Pancreas (tissue), 10 donors: Measurements from ENCODE around the gene TUBB4B. TPM values are rescaled to one million over a fixed set of nuclear protein-coding genes. Genes with fewer than 3 reads are reported as not detected.
A peak's percentile ranks its signal among the peaks of the same experiment; 100 is the strongest.
"Not testable (repeated sequence)": the region's sequence is repeated elsewhere in the genome, so short reads cannot be mapped to it uniquely, and the experiment has no call there.

Experiments used
- ATAC-seq, 4 donors: fragments of 200-7000 bp; cut with Tn5 transposase; one replicate each; pipeline versions ENCODE4 v1.8.0 to v1.9.1; 2020; ENCODE audit warnings: mild to moderate bottlenecking in 4 of 4, moderate library complexity in 4 of 4
- DNase-seq, 6 donors: peaks; one replicate each; pipeline ENCODE4 v3.0.0-alpha.2; 2020
- FAIRE-seq: peaks from 2 replicates; lab custom pipeline; 2012; peaks lifted over from hg19 to GRCh38; lab: Jason Lieb, UNC
- H3K27ac ChIP-seq, 4 donors: fragments of 200-600 bp; sonication (generic); 1 replicate in 3 of 4; 2 replicates in 1 of 4; pipeline versions ENCODE4 v1.5.0 to v1.8.0; 2020
- H3K27me3 ChIP-seq, 4 donors: fragments of 200-600 bp; one replicate each; pipeline ENCODE4 v1.8.0; 2021
- H3K36me3 ChIP-seq, 3 donors: fragments of 200-600 bp; sonication (generic) in 1 of 3; one replicate each; pipeline versions ENCODE4 v1.5.0 to v1.8.0; 2020 to 2021
- H3K4me1 ChIP-seq, 3 donors: fragments of 200-600 bp; one replicate each; pipeline ENCODE4 v1.8.0; 2021
- H3K4me3 ChIP-seq, 4 donors: fragments of 200-600 bp; sonication (generic) in 2 of 4; one replicate each; pipeline versions ENCODE4 v1.5.0 to v1.8.0; 2020 to 2021
- H3K9me3 ChIP-seq, 4 donors: fragments of 200-600 bp; one replicate each; pipeline ENCODE4 v1.8.0; 2021
- WGBS, 2 donors: extraction: QIAGEN DNeasy Blood & Tissue Kit; methylation state at CpG; one replicate each; pipeline ENCODE4 v1.1.7; 2013; 5-methylcytosine and 5-hydroxymethylcytosine counted together
- intact Hi-C, 3 donors: fragments of 100-400 bp; cut with DNase I; formaldehyde crosslinking; loops; one replicate each; pipeline versions ENCODE4 v1.11.1 to v1.14.2; 2022
- polyA plus RNA-seq, 2 donors: library from polyadenylated mRNA; stranded (reverse); fragments of 200-250 nt; gene quantifications; one replicate each; pipeline ENCODE4 v1.2.3, GENCODE V29; 2013
- total RNA-seq, 6 donors: library from RNA; stranded (reverse); fragmentation: NEBNext Ultra II Directional in 4 of 6; extraction: Animal tissue kit (Norgen Biotek cat#: 25700) in 4 of 6; gene quantifications; one replicate each; pipeline versions ENCODE4 v1.2.1 to v1.2.4, GENCODE V29; 2021 to 2023
- TF ChIP-seq, protein P1 (sequence below), 4 donors: fragments of 200-600 bp; sonication (generic) in 3 of 4; IDR thresholded peaks; one replicate each; pipeline versions ENCODE4 v1.5.0 to v1.8.0; 2021; ENCODE audit warnings: antibody characterized with exemption in 4 of 4
- donor health status: healthy with polysubstance abuse.
- donor health status: DM: no; HTN: no; CAD: no; lungs with moderate emphysema.
- donor health status: DM: no; HTN: no; CAD: no.
- donor health status: control.
- donor health status: control.
- donor health status: Bipolar disorder and iron deficiency.
- donor health status: DM: yes; HTN: yes; CAD: no.
- donor health status: DM: no; HTN: no; CAD: no.
- donor health status: DM: no; HTN: no; CAD: no.
- donor health status: DM: yes; HTN: yes; CAD: no.

The TUBB4B gene
- total and polyA plus RNA-seq, 8 donors, result 40.9 to 143 (median 72.8) TPM

DNA sequence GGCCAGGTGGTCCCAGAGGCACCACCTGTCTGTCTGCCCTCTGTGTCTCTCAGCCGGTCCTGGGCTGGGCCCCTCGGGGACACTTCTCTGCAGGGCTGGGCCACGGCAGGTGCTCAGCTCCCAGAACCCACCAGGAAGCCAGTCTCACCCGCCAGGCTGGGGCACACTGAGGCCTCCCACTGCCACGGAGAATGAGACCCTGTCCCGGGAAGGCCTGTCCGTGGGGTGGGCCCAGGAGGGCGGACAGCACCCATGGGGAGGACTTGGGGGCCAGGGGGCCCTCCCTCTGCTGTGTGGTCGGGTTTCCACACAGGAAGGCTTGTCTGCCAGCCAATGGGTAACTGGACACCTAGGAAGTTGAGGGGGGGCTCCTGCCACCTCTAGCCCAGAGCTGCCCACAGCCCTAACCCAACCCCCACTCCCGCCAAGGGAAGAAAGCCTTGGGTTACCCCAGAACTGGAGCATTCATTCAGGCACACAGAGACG lies 4.1 kb upstream of the TUBB4B start:
- H3K27ac ChIP-seq, result no peak overlapping the region
- WGBS, 2 donors, result 29 to 34% methylated on average over 11 of the region's 11 CpGs
- H3K4me1 ChIP-seq, result peaks cover 5 to 19% (median 10%) of the 10 kb centered on the region in 3 donors
- H3K36me3 ChIP-seq, result no peaks in the 10 kb centered on the region
- no peaks in the 10 kb centered on the region for H3K9me3 ChIP-seq
- ATAC-seq (no peak), FAIRE-seq (no peak), DNase-seq (peak in 1 of 6 donors; percentile 36)
- intact Hi-C loops, result loop anchor here in 2 of 3 donors (5.0 to 10.0 kb wide), 2 partner anchors 45 to 122 kb away; partner anchors contain the start of gene DPP7 (in 1 of the 2)
- peak overlapping the region in 1 of 4 donors; percentile 6 for H3K4me3 ChIP-seq
- TF ChIP-seq, protein P1, sequence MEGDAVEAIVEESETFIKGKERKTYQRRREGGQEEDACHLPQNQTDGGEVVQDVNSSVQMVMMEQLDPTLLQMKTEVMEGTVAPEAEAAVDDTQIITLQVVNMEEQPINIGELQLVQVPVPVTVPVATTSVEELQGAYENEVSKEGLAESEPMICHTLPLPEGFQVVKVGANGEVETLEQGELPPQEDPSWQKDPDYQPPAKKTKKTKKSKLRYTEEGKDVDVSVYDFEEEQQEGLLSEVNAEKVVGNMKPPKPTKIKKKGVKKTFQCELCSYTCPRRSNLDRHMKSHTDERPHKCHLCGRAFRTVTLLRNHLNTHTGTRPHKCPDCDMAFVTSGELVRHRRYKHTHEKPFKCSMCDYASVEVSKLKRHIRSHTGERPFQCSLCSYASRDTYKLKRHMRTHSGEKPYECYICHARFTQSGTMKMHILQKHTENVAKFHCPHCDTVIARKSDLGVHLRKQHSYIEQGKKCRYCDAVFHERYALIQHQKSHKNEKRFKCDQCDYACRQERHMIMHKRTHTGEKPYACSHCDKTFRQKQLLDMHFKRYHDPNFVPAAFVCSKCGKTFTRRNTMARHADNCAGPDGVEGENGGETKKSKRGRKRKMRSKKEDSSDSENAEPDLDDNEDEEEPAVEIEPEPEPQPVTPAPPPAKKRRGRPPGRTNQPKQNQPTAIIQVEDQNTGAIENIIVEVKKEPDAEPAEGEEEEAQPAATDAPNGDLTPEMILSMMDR (IDR thresholded peaks at IDR 0.05), result no peak
- no peaks in the 10 kb centered on the region for H3K27me3 ChIP-seq

DNA sequence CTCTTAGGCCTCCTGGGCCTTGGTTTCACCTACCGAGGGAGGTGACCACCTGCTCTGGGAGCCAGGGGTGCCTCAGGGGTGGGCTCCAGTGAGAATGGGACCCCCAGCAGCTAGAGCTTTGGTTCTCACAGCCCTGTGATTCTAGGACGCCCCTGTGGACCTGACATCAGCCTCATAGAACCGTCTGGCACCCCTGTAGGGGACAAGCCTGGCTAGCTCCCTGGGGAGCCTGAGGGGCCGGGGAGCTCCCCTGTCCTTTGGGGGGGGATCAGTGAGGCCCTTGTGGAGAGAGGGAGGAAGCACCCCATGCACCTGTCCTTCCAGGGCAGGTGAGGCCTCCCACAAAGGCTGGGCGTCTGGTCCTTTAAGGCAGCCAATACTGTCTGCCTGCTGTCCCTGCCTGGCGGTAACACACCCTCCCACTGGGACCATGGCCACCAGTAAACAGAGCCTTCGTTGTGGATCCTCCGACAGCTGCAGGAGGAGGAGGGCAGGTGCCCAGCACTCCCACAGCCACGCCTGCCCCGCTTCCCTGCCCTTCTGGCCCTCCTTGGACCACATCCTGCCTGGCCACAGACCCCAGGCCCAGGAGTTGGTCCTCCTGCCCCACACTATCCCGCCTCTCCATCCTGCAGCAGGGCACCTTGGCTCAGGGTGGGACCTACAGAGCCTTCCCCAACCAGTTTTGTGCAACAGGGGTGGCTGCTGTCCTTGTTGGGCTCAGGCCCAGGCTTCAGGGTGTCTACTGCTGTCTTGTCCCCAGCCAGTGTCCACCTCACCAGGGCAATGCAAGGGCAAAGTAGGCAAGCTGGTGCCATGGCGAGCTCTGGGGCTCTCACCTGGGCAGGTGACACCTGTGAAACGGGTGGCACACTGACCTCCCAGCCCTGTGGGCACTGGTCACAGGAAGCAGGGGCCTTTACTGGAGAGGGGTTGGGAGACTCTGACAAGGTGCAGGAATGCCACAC lies 3.0 kb upstream of the TUBB4B start:
- Histone ChIP-seq H3K4me1 (peaks cover 10 to 25% (median 11%) of the 10 kb centered on the region in 3 donors), H3K4me3 (no peak overlapping the region), H3K27ac (peak overlapping the region in 3 of 4 donors; percentile 31 to 60 (median 39)), H3K36me3 (peaks cover 3 to 6% (median 5%) of the 10 kb centered on the region in 3 donors), H3K27me3 (no peaks in the 10 kb centered on the region), H3K9me3 (no peaks in the 10 kb centered on the region)
- WGBS, 2 donors, result 46 to 47% methylated on average over 13 of the region's 13 CpGs
- FAIRE-seq (no peak), ATAC-seq (no peak), DNase-seq (peak in 1 of 6 donors; percentile 51)
- intact Hi-C loops, result loop anchor here in 2 of 3 donors (5.0 to 10.0 kb wide), 2 partner anchors 46 to 123 kb away; partner anchors contain the start of gene DPP7 (in 1 of the 2)
- TF ChIP-seq, protein P1 (IDR thresholded peaks at IDR 0.05), result no peak

DNA sequence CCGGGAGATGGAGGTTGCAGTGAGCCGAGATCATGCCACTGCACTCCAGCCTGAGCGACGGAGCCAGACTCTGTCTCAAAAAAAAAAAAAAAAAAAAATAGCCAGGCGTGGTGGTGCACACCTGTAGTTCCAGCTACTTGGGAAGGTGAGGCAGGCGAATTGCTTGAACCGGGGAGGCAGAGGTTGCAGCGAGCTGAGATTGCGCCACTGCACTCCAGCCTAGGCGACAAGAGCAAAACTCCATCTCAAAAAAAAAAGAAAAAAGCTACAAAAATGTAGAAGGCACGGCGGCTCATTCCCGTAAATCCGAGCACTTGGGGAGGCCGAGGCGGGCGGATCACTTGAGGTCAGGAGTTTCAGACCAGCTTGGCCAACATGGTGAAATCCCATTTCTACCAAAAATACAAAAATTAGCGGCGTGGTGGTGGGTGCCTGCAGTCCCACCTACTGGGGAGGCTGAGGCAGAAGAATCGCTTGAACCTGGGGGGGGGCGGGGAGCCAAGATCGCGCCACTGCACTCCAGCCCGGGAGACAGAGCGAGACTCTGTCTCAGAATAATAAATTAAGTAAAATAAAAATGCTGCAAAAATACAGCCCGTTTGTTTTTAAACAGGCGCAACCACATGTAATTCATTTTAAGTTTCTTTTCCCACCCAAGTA lies 1.4 kb upstream of the TUBB4B start:
- FAIRE-seq, ATAC-seq, H3K9me3 ChIP-seq, DNase-seq, H3K27me3 ChIP-seq: not testable (repeated sequence)
- WGBS, 2 donors, result 51 to 56% methylated on average over 26 to 27 of the region's 27 CpGs
- intact Hi-C loops, result loop anchor here in 2 of 3 donors (5.0 to 10.0 kb wide), 2 partner anchors 47 to 125 kb away; partner anchors contain the start of gene DPP7 (in 1 of the 2)
- Histone ChIP-seq H3K4me1 (peaks cover 10 to 32% (median 23%) of the 10 kb centered on the region in 3 donors), H3K27ac (peak overlapping the region; percentile 95 to 96 (median 96)), H3K4me3 (peak overlapping the region; percentile 61 to 90 (median 72)), H3K36me3 (peaks cover 7 to 11% (median 8%) of the 10 kb centered on the region in 3 donors)

DNA sequence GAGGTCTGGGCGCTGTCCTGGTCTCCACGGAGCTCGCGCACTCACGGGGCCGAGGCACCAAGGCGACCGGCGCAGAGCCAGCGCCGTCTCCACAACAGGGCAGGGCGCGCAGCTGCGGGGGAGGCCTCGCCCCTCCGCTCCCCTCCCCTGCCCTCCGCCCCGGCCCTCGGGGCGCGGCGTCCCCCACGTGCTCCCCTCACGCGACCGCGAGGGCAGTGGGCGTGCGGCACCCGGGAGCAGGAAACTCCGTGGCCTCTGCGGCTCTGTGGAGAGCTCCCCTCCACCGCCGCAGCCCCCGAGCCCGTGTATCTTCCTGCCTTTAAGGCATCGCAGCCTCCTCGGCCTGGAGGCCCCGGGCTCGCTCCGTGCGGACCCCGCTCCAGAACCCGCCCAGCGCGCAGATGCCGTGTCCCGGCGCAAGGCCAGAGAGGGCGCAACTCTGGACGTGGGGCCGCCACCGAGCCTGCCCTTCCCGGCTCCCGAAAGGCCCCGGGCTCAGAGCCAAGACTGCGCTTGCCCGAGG lies 708 bp upstream of the TUBB4B start:
- Histone ChIP-seq H3K36me3 (peaks cover 7 to 11% (median 8%) of the 10 kb centered on the region in 3 donors), H3K9me3 (no peaks in the 10 kb centered on the region), H3K4me1 (peaks cover 10 to 32% (median 23%) of the 10 kb centered on the region in 3 donors), H3K27ac (peak overlapping the region; percentile 95 to 96 (median 96)), H3K27me3 (no peaks in the 10 kb centered on the region), H3K4me3 (peak overlapping the region; percentile 61 to 90 (median 72))
- intact Hi-C loops, result no loop called here
- TF ChIP-seq, protein P1 (IDR thresholded peaks at IDR 0.05), result no peak
- DNase-seq (peak in 5 of 6 donors; percentile 73 to 91 (median 81)), ATAC-seq (peak; percentile 22 to 43 (median 36)), FAIRE-seq (no peak)
- WGBS, 2 donors, result 0 to 1% methylated on average over 51 to 58 of the region's 58 CpGs
